ENCODE measurements around the gene IPO13.

Gene IPO13

DNA sequence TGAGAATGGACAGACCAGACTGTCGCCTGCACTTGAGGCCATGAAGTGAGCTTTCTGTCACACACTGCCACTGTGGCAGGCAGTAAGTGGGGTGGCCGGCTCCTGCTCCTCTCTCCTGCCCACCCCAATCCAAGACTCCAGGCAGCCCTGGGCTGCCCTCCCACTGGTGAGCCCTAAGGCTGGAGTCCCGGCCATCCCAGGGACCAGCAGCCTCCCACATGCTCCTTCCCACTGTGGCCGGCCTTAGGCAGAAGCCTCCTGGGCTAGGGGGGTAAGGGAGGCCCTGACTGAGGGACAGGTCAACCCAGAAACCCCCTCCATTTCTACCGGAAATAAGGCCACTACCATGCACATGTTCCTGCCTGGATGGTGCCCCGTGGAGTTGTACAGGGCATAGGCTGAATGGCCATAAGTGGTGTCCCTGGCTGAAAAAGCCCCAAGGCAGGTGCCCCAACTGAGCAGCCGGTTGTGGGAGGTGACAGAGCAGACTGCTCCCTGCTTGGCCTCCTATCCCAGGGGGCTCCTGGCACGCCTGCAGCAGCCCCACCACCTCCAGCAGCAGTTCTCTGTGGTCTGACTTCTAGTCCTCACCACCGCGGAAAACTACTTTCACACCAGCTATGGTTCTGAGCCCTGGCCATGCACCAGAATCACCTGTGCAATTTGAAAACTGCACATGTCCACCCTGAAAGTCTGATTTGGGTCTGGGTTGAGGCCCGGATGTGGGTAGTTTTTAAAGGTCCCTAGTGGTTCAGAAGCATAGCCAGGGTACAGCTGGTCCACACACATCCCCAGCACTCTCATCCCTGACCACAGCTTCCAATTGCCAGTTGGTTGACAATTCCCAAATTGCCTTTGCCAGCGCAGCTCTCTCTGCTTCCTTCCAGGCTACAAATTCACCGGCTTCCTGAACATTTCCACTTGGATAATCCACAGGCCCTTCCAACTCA lies 14.8 kb upstream of the IPO13 start:
- no peak for DNase-seq

DNA sequence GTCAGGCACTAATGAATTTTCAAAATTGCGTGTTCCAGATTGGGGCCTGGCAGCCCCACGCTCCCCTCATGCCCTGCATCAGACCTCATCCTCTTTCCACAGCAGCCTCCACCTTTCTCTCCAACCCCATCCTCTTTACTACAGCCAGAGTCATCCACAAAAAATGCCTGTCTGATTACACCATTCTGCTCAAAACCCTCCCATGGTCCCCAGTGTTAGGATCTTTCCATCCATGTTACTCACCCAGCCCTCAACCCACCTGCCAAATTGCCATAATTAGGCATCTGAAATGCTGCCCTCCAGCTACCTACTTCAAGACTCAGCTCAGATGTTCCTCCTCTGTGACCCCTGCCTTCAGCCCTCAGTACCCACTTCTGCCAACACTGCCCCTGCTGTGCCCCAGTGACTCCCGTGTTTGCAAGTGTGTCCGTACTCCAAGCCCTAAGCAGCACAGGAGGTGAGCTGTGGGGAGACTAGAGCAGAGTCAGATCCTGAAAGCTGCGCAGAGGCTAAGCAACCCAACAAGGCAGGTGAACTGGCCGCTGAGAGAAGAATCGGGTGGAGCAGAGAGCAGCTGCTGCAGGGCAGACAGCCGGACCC lies 13.9 kb upstream of the IPO13 start:
- peak; percentile 39 for DNase-seq

DNA sequence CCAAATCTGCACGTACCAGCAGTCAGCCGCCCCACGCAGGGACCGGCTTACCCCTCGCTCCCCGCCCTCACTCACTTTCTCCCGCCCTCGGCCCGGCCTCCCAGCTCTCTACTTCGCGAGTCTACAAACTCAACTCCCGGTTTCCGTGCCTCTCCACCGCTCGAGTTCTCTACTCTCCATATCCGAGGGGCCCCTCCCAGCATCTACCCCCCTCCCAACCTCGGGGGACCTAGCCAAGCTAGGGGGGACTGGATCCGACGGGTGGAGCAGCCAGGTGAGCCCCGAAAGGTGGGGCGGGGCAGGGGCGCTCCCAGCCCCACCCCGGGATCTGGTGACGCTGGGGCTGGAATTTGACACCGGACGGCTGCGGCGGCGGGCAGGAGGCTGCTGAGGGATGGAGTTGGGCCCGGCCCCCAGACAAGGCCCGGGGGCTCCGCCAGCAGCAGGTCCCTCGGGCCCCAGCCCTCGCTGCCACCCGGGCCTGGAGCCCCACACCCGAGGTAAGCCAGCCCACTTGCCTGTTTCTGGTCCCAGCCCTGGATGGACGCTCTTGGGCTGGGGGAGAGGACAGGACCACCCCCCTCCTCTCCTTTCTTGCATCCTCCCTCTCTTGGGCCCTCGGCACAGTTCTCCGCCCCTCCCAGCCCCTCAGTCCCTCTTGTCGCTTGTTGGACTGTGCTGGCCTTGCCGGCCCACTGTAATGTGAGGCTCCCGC lies 13.2 kb upstream of the IPO13 start, which contains the start of gene ARTN:
TSS of gene ARTN (plus strand) at position 416 of the 715 bp plus-strand sequence. CDS start 1,856 bp downstream, outside the sequence.
- no peak for DNase-seq

DNA sequence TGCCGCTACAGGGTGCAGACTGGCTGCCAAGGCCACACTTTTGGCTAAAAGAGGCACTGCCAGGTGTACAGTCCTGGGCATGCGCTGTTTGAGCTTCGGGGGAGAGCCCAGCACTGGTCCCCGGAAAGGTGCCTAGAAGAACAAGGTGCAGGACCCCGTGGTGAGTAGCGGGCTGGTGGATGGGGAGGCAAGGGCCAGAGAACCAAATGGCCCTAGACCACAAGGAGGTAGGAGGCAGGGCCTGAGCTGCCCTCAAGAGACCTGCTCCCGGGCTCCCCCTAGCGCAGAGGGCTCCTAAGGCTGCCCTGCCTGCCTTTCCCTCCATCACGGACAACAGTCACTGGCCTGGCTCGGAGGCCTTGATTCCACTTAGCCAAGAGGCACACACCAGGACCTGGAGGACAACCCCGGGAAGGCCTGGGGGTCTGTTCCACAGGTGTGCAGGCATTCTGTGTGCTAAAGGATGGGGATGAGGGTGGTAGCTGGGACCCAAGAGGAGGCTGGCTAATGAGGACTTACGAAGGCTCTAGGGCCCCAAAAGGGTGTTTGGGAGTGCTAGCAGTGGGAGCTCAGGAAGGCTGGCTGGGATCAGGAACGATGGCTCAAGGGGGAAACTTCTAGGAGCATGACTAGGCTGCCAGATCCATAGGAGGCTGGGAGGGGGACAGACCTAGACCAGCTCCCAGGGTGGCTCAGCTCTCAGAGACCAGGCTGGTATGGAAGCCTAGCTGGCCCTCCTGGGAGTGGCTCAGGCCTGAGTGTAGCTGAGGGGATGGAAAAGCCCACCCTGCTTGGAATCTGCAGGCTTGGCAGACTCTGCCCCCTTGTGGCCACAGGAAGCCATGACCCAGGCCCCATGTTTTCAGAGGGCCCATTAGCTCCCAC lies 12.4 kb upstream of the IPO13 start:
- DNase-seq = peak; percentile 30

DNA sequence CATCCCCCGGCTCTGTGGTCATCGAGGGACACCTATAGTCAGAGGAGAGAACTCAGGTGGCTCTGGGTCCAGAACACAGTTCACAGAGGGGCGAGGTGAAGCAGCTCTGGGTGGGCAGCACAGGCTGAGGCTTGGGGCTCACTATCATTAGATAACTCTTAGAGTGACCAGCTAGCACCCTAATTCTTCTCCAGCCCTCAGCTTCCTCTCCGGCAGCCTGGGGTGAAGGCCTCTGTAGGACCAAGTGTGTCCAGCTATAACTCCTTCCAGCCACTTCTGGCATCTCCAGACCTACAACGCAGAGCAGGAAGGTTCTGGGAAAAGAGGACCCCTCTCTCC lies 11.8 kb upstream of the IPO13 start:
- no peak for DNase-seq

DNA sequence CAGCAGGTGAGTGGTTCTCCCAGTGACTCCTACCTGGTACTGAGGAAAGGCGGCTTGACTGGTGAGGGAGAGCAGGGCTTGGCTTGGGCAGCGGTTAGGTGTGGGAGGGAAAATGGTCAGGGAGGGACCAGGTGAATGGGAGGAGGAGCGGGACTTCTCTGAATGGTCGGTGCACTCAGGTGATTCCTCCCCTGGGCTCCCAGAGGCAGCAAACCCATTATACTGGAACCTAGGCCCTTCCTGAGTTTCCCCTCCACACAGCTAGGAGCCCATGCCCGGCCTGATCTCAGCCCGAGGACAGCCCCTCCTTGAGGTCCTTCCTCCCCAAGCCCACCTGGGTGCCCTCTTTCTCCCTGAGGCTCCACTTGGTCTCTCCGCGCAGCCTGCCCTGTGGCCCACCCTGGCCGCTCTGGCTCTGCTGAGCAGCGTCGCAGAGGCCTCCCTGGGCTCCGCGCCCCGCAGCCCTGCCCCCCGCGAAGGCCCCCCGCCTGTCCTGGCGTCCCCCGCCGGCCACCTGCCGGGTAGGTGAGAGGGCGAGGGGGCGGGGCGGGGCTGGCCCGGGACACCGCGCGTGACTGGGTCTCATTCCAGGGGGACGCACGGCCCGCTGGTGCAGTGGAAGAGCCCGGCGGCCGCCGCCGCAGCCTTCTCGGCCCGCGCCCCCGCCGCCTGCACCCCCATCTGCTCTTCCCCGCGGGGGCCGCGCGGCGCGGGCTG lies 10.9 kb upstream of the IPO13 start:
- no peak for DNase-seq

DNA sequence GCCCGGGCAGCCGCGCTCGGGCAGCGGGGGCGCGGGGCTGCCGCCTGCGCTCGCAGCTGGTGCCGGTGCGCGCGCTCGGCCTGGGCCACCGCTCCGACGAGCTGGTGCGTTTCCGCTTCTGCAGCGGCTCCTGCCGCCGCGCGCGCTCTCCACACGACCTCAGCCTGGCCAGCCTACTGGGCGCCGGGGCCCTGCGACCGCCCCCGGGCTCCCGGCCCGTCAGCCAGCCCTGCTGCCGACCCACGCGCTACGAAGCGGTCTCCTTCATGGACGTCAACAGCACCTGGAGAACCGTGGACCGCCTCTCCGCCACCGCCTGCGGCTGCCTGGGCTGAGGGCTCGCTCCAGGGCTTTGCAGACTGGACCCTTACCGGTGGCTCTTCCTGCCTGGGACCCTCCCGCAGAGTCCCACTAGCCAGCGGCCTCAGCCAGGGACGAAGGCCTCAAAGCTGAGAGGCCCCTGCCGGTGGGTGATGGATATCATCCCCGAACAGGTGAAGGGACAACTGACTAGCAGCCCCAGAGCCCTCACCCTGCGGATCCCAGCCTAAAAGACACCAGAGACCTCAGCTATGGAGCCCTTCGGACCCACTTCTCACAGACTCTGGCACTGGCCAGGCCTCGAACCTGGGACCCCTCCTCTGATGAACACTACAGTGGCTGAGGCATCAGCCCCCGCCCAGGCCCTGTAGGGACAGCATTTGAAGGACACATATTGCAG lies 10.2 kb upstream of the IPO13 start:
- no peak for DNase-seq

DNA sequence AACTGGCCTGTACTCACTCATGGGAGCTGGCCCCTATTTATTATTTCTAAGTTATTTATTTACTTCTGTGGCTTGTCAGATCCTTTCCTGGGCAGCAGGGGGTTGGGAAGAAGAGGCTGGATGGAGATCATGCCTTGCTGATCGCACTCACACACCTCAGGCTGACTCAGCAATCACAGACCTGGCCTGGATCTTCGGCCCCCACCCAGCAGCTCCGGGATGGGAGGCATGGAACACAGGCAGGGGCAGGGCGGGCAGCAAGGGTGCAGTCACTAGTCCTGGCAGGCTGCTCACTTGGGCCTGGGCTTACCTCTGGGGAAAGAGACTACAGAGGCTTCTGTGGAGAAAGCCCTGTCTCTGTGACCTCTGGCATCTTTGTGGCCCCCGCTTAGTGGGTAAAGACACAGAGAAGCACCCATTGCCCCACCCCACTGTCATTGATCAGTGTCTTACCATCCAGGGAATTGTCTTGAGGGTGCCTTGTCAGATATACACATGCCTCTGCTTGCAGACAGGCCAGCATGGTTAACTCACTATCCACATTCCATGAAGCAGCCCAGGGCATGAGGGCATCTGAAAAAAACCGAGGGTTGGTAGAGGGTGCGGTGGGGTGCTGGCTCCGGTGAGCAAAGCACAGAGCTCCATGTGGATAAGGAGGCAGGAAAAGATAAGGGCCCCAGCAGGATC lies 9.4 kb upstream of the IPO13 start:
- DNase-seq = no peak

DNA sequence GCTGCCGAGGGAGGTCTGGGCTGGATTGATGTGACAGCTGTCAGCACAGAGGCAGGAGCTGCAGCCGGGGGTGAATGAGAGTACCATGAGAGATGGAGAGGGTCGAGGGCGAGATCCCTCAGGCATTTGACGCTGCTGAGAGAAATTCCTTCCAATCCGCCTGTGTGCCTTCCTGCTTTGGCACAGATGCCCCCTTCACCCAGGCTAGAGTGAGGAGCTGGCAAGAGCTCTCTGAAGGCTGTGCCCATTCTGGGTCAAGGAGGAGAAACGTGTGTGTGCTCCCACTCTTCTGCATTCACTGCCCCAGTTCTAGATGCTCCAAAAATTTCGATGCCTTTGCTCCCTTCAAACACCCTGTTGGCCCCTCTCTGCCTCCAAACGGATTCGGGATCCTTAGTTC lies 8.4 kb upstream of the IPO13 start:
- no peak for DNase-seq

DNA sequence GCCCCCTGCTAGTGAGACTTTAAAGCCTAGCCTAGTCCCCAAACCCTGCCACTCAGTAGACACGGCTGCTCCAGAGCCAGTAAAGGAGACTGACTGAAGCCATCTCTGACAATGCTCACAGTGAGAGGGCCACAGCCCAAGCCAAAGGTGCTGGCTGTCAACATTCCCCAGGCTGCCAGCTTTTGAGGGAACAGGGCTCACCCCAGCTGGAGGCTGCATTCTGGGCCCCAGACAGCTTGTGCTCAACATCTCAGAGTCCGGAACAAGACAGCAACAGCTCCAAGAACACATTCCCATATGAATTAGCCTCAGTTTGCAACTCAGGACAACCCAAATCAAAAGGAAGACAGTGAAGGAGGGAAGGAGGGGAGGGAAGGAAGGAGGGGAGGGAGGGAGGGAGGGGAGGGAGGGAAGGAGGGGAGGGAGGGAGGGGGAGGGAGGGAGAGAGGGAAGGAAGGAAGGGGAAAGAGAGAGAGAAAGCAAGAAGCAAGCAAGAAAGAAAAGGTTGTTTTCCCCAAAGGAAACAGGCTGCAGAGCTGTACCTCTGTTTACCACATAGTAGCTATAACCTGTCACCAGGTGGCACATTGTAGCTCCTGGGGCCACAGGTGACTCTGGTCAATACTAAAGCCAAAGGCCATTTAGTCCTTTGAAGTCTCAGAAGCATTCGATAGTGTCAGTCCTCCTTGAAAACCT lies 7.7 kb upstream of the IPO13 start:
- no peak for DNase-seq

DNA sequence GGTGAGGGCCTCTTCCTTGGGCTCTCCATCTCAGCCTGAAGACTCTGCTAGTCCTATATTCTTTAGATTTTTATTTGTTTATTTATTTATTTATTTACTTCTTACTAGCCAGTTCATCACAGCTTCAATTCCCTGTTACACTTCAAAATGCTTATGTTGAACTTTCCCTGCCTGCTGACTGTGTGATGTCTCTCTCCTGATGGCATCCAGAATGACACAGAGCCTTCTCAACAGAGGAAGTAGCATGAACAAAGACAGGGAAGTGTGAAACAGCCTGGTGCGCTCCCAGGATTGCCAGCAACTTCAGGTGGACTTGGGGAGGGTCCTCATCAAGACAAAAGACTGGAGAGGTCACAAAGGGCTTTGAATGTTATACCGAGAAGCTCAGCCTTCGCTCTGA lies 4.3 kb upstream of the IPO13 start:
- DNase-seq = no peak

DNA sequence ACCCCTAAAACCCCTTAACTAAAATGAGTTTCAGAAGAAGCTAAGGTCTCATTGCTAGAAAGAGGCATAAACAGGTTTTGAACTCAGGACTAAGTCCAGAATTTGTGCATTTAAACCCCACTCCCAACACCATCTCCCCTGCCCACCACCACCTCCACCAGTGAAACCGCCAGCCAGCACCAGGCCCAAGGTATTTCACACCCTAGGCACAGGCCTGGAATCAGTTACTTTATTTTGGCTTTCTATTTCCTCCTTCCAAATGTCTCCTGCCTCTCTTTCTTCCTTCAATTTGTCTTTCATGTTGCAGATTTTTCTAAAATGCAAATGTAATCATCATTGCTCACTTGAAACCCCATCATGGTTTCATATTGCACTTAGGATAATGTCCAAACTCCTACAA lies 1.9 kb upstream of the IPO13 start:
- DNase-seq = no peak

DNA sequence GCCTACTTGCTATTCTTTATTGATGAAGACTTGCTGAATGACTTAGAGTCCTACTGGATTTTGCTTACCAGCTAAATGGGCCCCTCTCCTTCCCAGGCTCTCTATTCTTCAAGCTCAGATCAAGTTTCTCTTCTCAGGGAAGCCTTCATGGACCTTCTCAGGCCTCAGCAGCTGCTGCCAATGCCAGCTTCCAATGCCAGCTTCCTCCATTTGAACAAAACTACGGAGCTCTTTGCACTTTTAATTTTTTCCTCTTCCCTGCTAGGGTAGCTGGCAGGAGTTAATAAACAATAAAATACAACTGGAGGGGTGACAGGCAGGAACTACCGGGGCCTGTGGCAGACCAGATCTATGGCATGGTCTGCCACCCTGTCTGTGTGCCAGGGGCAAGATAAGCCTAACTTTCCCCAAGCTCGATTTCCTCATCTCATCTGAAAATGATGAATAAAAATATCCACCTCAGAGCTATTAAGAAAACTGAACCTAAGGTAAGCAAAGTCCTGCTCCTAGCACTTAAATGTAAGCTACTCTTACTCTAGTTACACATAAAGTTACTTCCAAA lies 995 bp upstream of the IPO13 start:
- DNase-seq = no peak

DNA sequence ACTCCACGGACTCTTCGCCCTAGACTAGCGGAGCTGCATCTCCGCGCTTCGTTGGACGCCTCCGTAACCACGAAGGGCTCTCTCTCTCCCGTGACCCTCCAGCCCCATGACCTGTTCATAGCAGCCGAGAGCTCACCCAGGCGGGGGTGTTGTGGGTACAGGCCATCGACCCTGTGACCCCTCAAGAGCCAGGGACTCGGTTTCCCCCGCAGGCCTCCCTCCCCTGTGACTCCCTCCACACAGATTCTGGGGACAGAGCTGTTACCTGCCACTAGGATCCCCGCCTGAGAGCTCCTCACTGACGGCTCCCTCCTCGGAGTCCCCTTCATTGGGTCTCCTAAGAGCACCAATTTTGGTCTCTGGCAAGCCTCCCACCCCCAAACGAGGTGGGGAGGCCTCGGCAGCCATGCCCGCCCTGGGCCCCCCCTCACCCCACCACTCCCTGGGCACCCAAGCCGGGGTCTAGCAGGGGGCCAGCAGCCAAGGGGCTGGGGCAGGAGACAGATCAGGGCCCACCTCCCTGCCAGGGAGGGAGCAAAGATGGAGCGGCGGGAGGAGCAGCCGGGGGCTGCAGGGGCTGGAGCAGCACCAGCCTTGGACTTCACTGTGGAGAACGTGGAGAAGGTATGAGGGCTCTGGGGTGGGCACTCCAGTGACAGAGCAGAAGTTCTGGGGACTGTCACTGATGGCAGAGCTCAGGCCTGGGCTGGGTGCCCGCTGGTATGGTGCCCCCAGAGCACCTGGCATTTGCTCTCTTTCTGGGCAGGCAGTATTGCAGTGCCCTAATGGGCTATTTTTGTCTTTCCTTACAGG lies 517 bp downstream of the IPO13 start:
- DNase-seq = no peak

DNA sequence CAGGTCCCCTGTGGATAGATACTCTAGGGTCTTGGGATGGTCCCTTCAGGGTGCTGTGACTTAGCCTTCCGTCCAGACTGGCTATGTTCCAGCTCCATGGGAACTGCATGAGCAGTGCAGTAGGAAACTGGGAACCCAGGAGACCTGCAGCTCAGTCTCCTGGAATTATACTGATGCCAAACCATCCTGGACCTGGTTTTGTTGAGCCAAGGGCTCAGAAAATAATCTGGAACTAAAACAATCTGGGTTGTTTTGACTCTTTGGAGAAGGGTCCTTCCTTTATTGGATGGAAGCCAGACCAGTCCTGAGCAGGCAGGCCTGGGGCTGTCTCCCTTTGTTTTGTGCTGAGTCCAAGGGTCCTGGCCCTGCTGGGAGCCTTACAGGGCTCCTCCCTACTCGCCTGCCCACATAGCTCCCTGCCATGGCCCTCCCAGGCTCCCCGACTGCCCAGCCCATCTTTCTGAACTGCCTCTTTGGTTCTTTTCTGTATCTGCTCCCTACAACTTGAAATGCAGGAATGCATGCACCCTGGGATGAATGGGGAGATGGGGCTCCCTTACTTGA lies 1.2 kb downstream of the IPO13 start:
- DNase-seq = no peak

DNA sequence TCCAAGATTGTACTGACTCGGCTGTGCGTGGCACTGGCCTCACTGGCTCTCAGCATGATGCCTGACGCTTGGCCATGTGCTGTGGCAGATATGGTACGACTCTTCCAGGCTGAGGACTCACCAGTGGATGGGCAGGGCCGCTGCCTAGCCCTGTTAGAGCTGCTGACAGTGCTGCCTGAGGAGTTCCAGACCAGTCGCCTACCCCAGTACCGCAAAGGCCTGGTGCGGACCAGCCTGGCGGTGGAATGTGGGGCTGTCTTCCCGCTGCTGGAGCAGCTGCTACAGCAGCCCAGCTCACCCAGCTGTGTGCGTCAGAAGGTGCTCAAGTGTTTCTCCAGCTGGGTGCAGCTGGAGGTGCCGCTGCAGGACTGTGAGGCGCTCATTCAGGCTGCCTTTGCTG lies 2.9 kb downstream of the IPO13 start:
- DNase-seq = no peak

DNA sequence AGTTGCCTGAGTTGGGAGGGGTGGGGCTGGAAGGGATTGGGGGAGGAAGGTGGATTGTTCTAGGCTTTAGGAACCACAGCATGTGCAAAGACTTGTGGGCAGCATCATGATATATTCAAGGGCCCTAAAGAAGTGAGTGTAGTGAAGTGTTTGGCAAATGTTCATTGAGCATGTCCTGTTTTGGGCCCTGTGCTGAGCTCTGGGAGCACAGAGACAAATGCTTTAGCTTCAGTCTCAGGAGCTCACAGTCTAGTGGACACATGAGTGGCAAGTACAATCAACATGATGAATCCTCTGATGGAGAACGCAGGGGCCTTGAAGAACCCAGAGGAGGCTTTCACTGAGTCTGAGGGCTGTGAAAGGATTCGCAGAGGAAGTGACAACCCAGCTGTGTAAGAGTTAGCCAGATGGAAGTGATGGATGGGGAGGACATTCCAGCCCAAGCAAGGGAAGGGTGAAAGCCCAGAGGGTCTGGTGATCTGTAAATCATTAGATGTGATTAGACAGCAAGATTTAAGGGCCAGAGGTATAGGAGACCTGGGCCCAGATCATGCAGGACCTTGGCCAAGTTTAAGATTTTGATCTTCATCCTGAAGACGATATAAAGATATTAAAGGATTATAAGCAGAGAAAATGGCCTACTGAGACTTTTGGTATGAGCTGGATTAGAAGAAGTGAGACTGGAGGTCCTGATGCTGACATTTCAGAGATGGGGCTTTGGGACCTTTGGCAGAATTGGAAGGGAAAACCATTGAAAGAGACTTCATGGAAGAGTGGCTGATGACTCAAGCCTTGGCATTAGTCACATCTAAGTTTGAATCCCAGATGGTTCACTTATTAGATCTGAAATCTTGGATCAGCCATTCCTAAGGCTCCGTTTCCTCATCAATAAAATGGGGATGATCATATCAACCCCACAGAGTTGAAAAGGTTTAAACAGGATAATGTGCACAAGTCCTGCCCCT lies 4.6 kb downstream of the IPO13 start:
- DNase-seq = no peak
